Fibroblast of skin of left quadriceps (primary cell): ENCODE results near the gene TADA2A.
A peak's percentile ranks its signal among the peaks of the same experiment; 100 is the strongest.
"Not testable (repeated sequence)": the region's sequence is repeated elsewhere in the genome, so short reads cannot be mapped to it uniquely, and the experiment has no call there.

Source experiments
- DNase-seq, 2 experiments: peaks; one replicate each; pipeline ENCODE4 v3.0.0-alpha.2; 2013; ENCODE audit warnings: low read depth in 2 of 2

Gene TADA2A

DNA sequence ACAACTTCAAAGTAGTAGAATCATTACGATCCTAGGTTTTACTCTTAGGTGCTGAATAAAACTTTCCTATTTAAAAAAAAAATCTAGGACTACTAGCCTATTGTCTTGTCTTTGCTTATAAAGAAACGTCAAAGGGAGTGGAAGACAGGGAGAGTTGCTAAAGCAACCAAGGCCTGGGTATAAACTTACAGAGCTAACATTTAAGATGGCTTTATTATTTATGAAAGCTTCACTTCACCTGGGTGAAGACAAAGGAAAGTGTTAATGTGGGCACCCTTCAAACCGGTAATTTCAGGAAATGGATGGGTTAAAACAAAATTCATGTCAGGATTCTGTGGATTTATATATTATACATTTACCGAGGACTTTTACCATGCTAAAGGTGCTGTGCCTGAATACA is 85.5 kb downstream of the TADA2A start:
- no peak for DNase-seq

DNA sequence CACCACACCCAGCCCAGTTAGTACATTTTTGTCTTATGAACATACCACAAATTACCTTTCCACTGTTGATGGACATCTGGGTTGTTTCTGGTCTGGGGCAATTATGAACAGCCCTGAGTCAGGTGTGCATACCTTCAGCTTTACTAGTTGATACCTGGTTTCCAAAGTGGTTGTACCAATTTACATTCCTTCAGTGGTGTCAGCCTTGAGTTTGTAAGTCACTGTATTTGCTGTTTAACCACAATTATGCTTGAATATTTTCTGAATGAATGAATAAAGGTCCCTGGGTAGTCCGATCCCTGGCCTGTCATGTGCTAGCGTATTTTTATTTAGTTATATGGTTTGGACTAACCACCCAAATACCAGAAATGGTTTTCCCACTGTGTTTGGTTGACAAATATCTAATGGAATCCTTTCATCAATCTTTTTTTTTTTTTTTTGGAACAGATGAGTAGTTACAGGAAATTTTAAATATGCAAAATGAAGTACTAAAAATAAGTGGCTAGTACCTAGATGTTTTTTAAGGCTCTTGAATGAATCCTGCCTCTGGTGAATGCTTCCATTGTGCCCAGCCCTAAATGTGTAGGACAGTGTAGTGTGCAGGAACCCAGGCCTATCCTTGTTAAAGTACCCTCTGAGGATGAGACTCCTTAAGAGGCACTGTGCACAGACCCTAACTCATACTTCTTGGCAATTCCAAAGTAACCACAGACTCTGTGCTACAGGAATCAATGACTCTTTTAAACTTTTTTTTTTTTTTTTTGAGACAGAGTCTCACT is 86.8 kb downstream of the TADA2A start:
- peak; percentile 95 for DNase-seq

DNA sequence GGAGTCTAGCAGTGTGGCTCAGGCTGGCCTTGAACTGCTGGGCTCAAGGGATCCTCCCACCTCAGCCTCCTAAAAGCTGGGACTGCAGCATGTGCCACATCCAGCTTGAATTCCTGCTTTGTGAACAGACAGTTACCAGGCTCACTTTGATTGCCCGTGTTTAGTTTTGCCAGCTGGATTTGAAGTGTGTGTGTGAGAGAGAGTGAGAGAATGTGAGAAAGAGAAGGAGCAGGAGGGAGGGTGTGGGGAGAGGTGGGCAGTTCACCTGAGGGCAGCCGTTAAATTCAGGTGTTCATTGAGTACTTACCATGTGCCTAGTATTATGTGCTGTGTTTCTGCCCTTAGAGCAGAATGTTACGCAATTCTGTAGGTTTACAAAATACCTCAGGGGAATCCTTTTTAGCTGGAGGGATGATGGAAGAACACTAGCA is 87.7 kb downstream of the TADA2A start:
- DNase-seq, result no peak

DNA sequence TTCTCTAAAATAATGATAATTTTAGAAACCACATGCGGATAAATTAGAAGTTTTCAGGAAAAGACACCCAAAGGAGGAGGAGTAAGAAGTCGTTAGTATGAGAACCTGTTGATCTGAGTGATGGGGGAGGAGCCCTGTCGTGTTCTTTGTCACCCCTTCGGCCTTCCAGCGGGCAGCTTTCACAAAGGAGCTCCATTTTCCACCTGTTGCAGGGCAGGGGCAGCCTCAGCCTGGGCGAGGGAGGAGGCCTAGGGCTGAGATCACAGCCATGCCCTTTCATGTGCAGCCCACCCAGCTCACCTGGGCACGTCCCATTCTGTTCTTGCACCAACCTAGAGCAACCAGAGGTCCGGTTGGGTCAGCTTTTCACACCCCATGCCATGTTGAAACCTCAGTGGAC is 88.3 kb downstream of the TADA2A start:
- DNase-seq, result no peak

DNA sequence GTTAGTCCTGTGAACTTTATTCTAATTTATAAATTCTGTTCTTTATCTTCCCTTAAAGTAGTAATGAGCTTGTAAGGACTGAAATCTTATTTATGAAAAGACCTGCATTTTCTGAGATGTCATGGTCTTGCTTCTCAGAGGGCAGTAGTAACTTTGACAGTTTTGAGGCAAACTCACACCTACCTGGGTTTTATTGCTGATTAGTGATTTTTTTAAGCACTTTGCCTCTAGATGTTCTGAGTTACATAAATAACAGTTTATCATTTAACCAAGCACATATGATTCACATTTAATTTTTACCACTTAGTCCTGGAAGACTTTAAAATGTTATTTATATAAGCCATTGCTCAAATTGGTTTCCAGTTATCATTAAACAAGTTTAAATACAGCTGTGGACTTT is 93.7 kb downstream of the TADA2A start:
- no peak for DNase-seq

DNA sequence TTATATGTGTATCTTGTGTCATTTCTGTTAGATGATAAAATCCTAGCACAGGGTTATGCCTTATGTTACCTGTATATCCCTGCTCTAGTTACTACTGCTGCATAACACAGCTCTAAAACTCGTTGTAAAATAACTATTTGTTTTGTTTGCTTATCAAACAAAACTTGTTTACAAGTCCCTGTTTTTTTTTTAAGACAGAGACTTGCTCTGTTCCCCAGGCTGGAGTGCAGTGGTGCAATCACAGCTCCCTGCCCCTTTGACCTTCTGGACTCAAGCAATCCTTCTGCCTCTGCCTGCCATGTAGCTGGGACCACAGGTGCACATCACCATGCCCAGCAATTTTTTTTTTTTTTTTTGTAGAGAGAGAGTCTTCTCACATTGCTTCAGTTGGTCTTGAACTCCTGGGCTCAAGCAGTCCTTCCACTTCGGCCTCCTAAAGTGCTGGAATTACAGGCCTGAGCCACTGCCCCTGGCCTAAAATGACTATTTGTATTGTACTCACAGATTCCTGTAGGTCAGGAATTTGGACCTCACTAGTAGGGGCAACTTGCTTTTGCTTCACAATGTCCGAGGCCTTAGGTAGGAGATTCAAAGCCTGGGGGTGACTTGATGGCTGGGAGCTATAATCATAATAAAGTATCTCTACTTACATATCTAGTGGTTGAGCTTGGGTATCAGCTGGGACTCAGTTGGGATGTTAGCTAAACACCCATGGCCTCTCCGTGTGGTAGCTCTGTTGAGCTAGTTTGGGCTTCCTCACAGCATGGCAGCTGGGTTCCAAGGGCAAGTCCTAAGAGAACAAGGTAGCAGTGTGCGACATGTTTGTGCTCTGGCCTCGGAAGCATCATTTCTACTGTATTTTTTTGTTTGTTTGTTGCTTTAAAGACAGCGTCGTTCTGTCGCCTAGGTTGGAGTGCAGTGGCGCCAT is 95.6 kb downstream of the TADA2A start:
- no peak for DNase-seq

DNA sequence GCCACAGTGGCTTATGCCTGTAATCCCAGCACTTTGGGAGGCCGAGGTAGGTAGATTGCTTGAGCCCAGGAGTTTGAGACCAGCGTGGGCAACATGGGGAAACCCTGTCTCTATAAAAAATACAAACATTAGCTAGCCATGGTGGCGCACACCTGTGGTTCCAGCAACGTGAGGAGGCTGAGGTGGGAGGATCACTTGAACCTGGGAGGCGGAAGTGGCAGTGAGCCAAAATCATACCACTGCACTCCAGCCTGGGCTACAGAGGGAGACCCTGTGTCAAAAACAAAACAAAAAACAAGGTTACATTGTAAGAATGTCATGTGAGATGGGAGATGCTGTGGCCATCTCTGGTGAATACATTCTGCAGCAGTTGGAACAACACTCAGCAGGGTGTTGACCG is 96.5 kb downstream of the TADA2A start:
- no peak for DNase-seq

DNA sequence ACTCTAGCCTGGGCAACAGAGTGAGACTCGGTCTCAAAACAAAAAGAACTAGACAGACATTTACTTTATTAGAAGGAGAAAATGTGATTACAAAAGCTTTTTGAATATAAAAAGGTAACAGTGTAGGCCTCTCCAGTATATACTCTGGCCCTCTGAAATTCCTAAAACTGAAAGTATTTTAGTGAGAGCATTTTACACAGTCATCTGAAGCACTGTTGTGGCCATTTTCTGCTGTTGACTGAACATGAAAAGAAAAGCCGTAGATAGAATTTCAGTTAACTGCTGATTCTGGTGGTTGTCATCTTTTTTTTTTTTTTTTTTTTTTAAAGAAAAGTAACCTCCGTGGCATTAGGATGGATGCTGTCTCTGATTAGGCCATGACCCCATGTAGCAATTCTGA is 98.6 kb downstream of the TADA2A start:
- no peak for DNase-seq

DNA sequence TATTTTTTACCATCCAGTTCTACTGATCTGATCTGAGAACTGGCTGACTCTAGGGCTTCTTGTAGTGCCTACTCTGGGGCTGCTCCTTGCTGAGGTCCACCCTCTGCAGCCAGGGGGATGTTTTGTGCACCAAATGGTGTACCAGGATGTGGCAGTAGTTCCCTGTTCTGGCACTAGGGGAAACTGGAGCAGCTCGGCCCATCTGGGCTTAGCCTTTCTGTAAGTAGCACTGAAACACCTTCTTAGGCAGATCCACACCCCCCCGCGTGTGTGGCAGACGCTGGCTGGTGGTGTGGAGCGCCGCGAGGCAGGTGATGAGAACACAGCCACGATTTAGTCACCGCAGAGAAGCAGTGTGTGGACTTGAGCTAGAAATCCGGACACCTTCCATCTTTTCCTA is 100.0 kb downstream of the TADA2A start:
- no peak for DNase-seq

DNA sequence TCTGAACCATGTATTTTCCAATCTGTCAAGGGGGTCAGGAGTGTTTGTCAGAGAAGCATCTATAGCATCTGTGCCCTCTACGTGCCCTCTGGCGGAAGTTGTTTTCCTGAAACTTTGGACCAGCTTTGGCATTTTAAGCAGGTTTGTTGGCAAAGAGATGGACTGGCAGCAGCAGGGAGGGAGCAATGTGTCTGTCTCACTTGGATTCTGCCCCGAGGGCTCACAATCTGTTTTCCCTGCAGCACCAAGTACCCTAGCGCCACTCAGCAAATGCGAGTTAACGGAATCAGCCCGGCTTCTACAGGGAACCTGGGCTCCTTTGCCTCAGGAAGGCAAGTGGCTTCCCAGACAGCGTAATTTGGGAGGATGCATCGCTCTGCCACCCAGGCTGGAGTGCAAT is 100.4 kb downstream of the TADA2A start:
- no peak for DNase-seq

DNA sequence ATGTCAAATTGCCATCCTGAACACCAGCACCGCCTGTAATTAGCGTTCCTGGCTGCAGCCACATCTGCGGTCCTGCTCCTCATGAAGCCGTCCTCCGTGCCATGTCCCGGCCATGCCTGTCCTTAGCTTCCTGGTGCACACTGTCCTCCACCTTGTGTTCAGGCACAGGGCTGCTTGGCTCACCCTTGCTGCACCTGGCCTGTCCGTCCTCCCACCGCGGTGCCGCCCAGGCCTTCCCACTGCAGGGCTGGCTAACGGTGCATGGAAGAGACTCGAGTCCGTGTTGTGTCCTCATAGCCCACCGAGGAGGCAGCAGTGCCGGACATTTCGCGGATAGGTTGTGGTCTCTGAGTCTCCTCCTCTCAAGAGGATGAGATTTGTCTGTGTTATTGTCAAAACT is 103.4 kb downstream of the TADA2A start:
- no peak for DNase-seq

DNA sequence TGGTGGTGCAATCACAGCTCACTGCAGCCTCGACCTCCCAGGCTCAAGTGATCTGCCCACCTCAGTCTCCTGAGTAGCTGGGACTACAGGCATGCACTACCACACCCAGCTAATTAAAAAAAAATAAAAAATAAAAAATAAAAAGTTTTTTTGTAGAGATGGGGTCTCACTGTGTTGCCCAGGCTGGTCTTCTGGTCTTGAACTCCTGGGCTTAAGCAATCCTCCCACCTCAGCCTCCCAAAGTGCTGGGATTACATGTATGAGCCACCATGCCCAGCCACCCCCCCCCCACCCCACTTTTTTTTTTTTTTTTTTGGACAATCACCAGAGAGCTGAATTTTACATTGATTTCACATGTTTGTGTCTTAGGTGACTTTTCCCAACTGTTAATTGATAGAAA is 105.0 kb downstream of the TADA2A start:
- not testable (repeated sequence) for DNase-seq

DNA sequence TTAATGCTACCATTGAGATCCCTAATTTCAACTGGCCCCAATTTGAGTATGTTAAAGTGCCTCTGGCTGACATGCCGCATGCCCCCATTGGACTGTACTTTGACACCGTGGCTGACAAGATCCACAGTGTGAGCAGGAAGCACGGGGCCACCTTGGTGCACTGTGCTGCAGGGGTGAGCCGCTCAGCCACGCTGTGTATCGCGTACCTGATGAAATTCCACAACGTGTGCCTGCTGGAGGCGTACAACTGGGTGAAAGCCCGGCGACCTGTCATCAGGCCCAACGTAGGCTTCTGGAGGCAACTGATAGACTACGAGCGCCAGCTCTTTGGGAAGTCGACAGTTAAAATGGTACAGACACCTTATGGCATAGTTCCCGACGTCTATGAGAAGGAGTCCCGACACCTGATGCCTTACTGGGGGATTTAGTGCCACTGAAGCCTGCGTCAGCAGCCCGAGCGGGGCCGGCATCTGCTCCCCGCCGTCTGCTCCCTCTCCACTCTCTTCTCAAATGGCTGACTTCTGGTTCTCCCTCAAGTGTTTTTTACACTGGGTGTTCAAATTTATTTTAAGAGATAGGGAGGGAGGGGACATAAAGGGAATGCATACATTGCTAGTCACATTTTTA is 105.9 kb downstream of the TADA2A start:
- DNase-seq, result no peak

DNA sequence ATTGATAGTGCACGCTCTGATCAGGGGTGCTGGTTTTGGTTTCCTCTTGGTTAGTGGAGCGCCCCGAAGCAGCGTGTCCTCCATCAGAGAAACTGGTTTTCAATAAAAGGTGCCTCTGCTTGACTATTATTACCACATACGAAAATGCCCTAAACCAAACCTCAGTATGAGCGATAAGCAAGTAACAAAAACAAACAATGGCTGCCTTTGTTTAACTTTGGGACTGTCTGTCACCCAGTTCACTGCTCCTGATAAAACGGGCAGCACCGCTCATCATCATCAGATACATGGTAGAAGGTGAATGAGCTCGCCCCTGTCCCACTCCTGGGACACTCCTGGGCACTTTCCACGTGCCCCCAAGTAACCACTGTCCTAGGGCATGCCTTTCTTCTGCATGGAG is 107.0 kb downstream of the TADA2A start:
- no peak for DNase-seq

DNA sequence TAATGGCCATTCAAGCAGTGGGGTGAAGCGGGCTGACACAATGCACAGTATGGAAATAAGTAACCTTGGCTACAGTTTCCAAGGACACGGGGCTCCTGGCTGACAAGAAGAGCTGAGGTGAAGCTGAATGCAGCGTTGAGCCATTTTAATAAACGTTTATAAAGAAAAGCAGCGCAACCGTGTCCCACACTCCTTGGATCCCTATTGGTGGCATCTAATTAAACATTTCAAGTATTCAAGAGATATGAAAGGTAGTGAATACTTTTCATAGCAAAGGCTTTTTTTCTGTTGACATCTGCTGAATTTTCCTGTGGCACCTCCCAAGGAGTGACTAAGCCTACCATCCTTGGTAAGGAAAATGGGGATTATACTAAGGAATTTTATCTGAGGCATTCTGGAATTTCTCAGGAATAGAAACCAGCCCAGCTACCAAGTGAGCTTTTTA is 109.5 kb downstream of the TADA2A start:
- no peak for DNase-seq

DNA sequence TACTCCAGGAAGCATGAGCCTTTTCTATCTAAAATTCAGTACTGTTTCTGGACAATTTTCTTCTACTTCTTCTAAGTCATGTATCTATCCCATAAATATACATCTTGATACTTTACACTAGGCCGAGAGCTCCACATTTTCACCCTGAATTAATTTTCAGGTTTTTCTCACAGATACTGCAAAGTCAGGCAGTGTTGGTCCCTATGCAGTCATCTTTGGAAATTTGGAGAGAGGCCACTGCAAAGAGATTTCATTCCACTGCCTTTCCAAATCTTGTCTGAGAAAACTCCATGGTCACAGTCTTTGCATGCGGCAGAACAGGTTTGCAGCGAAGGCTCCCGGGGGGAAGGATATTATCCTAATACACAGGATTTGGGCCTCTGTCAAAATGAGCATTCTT is 111.2 kb downstream of the TADA2A start:
- DNase-seq, result no peak

DNA sequence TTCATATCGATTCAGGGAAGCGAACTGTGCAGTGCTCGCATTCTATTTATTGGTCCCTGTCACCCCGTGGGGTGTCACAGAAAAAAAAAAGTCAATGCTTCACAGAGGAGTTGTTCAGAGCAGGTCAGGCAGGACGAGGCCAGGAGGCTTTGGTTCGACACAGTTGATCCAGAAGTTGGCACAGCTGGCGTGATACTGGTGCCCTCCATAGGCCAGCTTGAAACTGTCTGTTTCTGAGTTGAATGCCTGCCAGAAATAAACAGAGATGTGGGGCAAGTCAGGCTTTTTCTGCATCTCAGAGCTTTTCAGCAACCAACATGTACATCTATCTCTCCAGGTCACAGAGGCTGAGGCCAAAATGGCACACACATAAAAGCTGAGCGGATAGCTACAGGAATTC is 112.1 kb downstream of the TADA2A start:
- no peak for DNase-seq

DNA sequence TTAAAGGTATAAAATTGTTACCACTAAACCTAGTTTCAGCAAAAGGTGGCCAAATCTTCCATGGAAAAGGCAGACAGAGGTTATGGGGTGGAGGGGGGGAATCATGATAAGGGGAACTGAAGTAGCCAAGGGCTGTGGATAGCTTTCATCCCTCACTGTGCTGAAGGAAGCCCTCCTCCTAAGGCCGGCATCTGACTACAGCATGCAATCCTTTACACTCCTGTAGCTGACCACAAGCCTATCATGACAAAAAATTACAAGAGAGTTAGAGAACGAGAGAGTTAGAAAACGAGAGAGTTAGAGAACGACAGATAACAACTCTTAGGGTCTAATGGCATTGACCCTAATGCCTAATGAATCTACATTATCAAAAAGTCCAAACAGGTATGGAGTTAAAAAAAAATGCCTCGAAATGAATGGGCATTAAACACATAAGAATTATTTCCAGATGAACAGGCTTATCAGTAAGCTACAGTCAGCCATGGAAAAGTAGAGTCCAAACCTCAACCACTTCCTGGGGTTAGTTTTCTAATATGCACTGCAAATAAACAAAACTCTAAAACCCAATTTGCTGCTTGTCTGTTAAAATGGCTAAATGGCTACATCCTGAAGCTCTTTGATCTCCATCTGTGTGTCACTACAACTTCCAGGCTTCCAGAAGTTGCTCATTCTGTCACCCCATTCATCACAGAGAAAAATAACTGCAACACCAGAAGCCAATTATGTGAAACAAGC is 112.7 kb downstream of the TADA2A start:
- no peak for DNase-seq

DNA sequence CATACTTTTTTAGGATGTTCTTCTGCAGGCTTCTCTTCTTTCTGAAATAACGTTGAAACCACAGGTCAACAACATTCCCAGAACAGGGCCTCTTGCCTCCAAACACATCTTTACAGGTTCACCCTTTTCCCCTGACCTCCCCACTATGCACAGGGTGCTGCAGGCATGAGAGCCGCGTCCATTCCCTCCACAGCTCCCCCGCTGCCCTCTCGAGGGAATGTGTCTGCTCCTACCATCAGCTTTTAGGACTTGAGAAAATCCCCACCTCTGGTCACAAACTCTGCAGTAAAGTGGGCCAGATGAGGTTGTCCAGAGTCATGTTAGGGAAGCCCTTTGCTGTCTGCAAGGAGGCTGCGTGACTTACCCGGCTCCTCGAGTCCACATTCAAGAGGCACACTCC is 113.5 kb downstream of the TADA2A start:
- no peak for DNase-seq

DNA sequence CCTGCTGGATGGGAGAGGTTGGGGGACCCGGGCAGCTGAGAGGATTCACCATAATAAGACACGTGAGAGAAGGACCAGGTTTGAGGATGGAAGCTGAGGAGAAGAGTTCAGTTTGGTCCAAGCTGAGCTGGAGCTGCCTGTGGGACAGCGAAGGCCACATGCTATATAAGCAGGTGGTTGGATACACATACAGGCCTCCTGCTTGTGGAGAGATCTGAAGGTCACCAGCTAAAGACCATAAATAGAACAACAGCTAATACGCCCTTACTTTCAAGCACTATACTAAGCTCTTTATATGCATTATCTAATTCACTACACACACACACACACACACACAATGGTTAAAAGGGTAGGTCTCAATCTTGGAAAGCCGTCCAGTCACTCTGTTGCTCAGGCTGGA is 115.1 kb downstream of the TADA2A start:
- no peak for DNase-seq

DNA sequence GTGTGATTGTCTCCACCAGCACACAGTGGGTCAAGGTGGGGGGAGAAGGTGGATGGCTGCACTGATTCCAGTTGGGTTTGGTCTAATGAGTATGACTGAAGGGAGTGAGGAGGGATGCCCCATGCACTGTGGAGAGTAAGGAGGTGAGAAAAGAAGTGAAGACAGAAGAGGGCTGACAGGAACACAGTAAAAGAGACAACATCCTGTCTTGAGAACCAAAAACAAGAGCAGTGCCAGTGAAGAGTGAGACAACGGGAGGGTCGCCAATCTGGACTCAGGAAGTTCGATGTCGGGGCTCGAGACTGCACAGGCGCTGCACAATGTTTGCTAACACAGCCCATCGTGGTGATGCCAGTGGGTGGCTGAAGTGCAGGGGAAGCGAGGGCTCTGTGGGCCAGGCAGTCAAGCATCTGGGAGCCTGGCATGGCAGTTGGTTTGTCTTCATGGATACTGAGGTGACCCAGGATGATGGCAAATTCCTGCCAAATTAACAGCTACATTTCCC is 117.1 kb downstream of the TADA2A start:
- no peak for DNase-seq
